A549 (cell line): ENCODE results near the gene ATP6V1F.

Experiments
- EP300 ChIP-seq, 2 experiments: fragments of >200 bp; sonication (Bioruptor Twin); formaldehyde crosslinking; IDR thresholded peaks; 2 replicates in 1 of 2; 3 replicates in 1 of 2; pipeline ENCODE4 v1.6.1; 2016 to 2017
- JUN ChIP-seq, 2 experiments: fragments of >200 bp; sonication (Bioruptor Twin); formaldehyde crosslinking; IDR thresholded peaks; 2 replicates in 1 of 2; 3 replicates in 1 of 2; pipeline ENCODE4 v1.6.1; 2016 to 2017
- NPAS2 ChIP-seq: fragments of 250-450 bp; sonication (Bioruptor Pico); IDR thresholded peaks from 2 replicates; pipeline ENCODE4 v1.8.0; 2022; ENCODE audit warnings: mild to moderate bottlenecking, moderate library complexity, borderline replicate concordance
- POLR2A ChIP-seq: IDR thresholded peaks from 2 replicates; pipeline ENCODE4 v1.6.1; 2012; ENCODE audit warnings: mild to moderate bottlenecking, low read length
- RNF2 ChIP-seq: fragments of 200-600 bp; sonication (generic); IDR thresholded peaks from 2 replicates; pipeline ENCODE4 v1.6.1; 2016; ENCODE audit warnings: low read depth, mild to moderate bottlenecking, antibody characterized with exemption, moderate library complexity, borderline replicate concordance
- SMC3 ChIP-seq: fragments of >200 bp; sonication (Bioruptor Twin); formaldehyde crosslinking; IDR thresholded peaks from 3 replicates; pipeline ENCODE4 v1.6.1; 2018; ENCODE audit warnings: inconsistent platforms
- ZC3H11A ChIP-seq: fragments of 450-650 bp; IDR thresholded peaks from 2 replicates; pipeline ENCODE4 v1.6.1; 2014; ENCODE audit warnings: antibody characterized with exemption, mild to moderate bottlenecking
- ZNF302 ChIP-seq: fragments of 250-450 bp; sonication (Bioruptor Pico); IDR thresholded peaks from 2 replicates; pipeline ENCODE4 v1.9.0; 2021; ENCODE audit warnings: inconsistent platforms, mild to moderate bottlenecking, moderate library complexity
- TF ChIP-seq, protein P1 (sequence below): fragments of >200 bp; sonication (Bioruptor Twin); formaldehyde crosslinking; IDR thresholded peaks from 3 replicates; pipeline ENCODE4 v1.5.1; 2016
- TF ChIP-seq, protein P2 (sequence below): fragments of 450-650 bp; IDR thresholded peaks from 2 replicates; pipeline ENCODE4 v1.6.1; 2014; ENCODE audit warnings: antibody characterized with exemption
- TF ChIP-seq, protein P3 (sequence below): IDR thresholded peaks from 2 replicates; pipeline ENCODE4 v1.6.1; 2012; ENCODE audit warnings: low read depth, borderline replicate concordance
- TF ChIP-seq, protein P4 (sequence below): IDR thresholded peaks from 2 replicates; pipeline ENCODE4 v1.6.1; 2012
- TF ChIP-seq, protein P5 (sequence below): fragments of 250-450 bp; sonication (Bioruptor Pico); IDR thresholded peaks from 2 replicates; pipeline ENCODE4 v1.5.0; 2020; ENCODE audit warnings: low read depth, mild to moderate bottlenecking, moderate library complexity

DNA sequence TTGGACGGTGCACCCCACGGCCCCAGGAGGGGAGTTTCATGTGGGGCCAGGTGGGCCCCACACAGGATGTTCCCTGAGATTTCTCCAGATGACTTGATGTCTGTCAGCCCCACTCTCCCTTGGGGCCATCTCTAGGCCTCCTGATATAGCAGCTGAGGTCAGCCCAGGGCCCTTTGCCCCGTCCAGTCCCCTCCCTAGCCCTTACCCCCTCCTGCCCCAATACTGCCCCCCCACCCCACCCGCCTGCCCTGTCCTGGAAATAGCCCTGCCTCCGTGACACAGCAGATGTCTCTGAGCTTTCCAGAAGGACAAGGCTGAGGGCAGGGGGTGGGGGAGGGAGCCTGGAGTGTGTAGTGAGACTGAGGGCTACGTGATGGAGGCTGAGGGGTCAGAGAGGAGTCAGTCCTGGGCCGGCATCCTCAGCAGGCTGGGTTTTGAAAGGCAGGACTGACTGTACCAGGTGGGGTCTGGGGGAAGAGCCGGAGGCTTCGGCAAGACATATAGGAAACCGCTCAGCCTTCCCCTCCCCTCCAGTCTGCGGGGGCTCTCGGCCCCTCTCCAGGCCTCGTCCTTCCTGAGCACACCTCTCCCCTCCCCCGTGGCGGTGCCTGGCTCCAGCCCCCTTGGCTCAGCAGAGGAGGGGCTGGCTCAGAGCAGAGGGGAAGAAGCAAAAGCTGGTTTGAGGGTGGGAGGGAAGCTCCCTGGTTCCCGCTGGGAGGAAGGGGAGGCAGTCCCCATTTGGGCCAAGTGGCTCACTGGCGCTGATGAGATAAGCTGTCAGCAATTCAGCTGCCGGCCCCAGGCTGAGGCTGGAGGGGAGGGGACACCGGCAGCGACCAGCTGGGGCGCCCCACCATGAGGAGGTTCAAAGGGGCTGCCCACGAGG, 30.4 kb upstream of the ATP6V1F start:
- TF ChIP-seq EP300 (IDR thresholded peaks at IDR 0.05): no peak
- TF ChIP-seq SMC3: no peak
- TF ChIP-seq, protein P1, sequence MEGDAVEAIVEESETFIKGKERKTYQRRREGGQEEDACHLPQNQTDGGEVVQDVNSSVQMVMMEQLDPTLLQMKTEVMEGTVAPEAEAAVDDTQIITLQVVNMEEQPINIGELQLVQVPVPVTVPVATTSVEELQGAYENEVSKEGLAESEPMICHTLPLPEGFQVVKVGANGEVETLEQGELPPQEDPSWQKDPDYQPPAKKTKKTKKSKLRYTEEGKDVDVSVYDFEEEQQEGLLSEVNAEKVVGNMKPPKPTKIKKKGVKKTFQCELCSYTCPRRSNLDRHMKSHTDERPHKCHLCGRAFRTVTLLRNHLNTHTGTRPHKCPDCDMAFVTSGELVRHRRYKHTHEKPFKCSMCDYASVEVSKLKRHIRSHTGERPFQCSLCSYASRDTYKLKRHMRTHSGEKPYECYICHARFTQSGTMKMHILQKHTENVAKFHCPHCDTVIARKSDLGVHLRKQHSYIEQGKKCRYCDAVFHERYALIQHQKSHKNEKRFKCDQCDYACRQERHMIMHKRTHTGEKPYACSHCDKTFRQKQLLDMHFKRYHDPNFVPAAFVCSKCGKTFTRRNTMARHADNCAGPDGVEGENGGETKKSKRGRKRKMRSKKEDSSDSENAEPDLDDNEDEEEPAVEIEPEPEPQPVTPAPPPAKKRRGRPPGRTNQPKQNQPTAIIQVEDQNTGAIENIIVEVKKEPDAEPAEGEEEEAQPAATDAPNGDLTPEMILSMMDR: no peak
- TF ChIP-seq, protein P2, sequence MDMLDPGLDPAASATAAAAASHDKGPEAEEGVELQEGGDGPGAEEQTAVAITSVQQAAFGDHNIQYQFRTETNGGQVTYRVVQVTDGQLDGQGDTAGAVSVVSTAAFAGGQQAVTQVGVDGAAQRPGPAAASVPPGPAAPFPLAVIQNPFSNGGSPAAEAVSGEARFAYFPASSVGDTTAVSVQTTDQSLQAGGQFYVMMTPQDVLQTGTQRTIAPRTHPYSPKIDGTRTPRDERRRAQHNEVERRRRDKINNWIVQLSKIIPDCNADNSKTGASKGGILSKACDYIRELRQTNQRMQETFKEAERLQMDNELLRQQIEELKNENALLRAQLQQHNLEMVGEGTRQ: no peak
- TF ChIP-seq NPAS2 (CRISPR knock-in tag): no peak
- TF ChIP-seq ZNF302 (CRISPR knock-in tag): no peak
- TF ChIP-seq ZC3H11A: no peak
- TF ChIP-seq RNF2: no peak
- TF ChIP-seq, protein P3, sequence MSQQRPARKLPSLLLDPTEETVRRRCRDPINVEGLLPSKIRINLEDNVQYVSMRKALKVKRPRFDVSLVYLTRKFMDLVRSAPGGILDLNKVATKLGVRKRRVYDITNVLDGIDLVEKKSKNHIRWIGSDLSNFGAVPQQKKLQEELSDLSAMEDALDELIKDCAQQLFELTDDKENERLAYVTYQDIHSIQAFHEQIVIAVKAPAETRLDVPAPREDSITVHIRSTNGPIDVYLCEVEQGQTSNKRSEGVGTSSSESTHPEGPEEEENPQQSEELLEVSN: no peak
- TF ChIP-seq, protein P4, sequence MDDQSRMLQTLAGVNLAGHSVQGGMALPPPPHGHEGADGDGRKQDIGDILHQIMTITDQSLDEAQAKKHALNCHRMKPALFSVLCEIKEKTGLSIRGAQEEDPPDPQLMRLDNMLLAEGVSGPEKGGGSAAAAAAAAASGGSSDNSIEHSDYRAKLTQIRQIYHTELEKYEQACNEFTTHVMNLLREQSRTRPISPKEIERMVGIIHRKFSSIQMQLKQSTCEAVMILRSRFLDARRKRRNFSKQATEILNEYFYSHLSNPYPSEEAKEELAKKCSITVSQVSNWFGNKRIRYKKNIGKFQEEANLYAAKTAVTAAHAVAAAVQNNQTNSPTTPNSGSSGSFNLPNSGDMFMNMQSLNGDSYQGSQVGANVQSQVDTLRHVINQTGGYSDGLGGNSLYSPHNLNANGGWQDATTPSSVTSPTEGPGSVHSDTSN: no peak
- TF ChIP-seq, protein P5, sequence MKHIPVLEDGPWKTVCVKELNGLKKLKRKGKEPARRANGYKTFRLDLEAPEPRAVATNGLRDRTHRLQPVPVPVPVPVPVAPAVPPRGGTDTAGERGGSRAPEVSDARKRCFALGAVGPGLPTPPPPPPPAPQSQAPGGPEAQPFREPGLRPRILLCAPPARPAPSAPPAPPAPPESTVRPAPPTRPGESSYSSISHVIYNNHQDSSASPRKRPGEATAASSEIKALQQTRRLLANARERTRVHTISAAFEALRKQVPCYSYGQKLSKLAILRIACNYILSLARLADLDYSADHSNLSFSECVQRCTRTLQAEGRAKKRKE (CRISPR knock-in tag): no peak
- TF ChIP-seq POLR2A: no peak
- TF ChIP-seq JUN (IDR thresholded peaks at IDR 0.05): no peak
